NCI-H446 treated with DMSO at 0.1 percent for 48 hours (cell line): ENCODE results near the gene GSX1.
"Not testable (repeated sequence)": the region's sequence is repeated elsewhere in the genome, so short reads cannot be mapped to it uniquely, and the experiment has no call there.

Source experiments
- DNase-seq: peaks from one replicate; lab custom pipeline; 2025; lab: John Stamatoyannopoulos, UW

GSX1 gene

GRCh38 chr13:27794368-27794691 lies 2.0 kb downstream of the GSX1 start:
- no peak for DNase-seq

- no peak for DNase-seq
Measured at GRCh38 chr13:27794921-27795717, 2.8 kb downstream of the GSX1 start.

GRCh38 chr13:27795718-27796019 lies 3.4 kb downstream of the GSX1 start:
- DNase-seq, result no peak

GRCh38 chr13:27796544-27797227 lies 4.4 kb downstream of the GSX1 start:
- DNase-seq, result no peak

- DNase-seq, result no peak
Measured at GRCh38 chr13:27797228-27797624, 4.9 kb downstream of the GSX1 start.

GRCh38 chr13:27806744-27807387 lies 14.6 kb downstream of the GSX1 start:
- no peak for DNase-seq

- DNase-seq, result no peak
Measured at GRCh38 chr13:27808851-27809550, 16.7 kb downstream of the GSX1 start.

GRCh38 chr13:27810009-27810408 lies 17.7 kb downstream of the GSX1 start:
- no peak for DNase-seq

GRCh38 chr13:27810461-27810860 lies 18.2 kb downstream of the GSX1 start:
- no peak for DNase-seq

- no peak for DNase-seq
Measured at GRCh38 chr13:27813826-27814225, 21.5 kb downstream of the GSX1 start.

GRCh38 chr13:27817832-27818231 lies 25.5 kb downstream of the GSX1 start:
- DNase-seq, result not testable (repeated sequence)

- DNase-seq, result no peak
Measured at GRCh38 chr13:27820524-27821482, 28.5 kb downstream of the GSX1 start.

GRCh38 chr13:27821566-27821965 lies 29.3 kb downstream of the GSX1 start:
- DNase-seq, result no peak

- DNase-seq, result no peak
Measured at GRCh38 chr13:27822258-27822872, 30.1 kb downstream of the GSX1 start.

- no peak for DNase-seq
Measured at GRCh38 chr13:27822873-27823311, 30.6 kb downstream of the GSX1 start.

- DNase-seq, result no peak
Measured at GRCh38 chr13:27824121-27824520, 31.8 kb downstream of the GSX1 start.

GRCh38 chr13:27825072-27825471 lies 32.8 kb downstream of the GSX1 start:
- no peak for DNase-seq

- DNase-seq, result peak; percentile 39
Measured at GRCh38 chr13:27826379-27827353, 34.4 kb downstream of the GSX1 start.

GRCh38 chr13:27827646-27828045 lies 35.4 kb downstream of the GSX1 start:
- no peak for DNase-seq

GRCh38 chr13:27830010-27830409 lies 37.7 kb downstream of the GSX1 start:
- no peak for DNase-seq
